Activated CD4-positive, CD25-positive, alpha-beta regulatory T cell treated with anti-CD3 and anti-CD28 coated beads, Interleukin-2, amount 50 U/mL, for 24 hours (primary cell): Measurements from ENCODE around the gene SH3BP4.

ENCODE experiments used
- ATAC-seq, 2 donors: fragments of 150-1000 bp; cut with Tn5 transposase; one replicate each; pipeline ENCODE4 v1.10.0; 2021; ENCODE audit warnings: mild to moderate bottlenecking in 1 of 2, moderate library complexity in 1 of 2

SH3BP4 gene

GRCh38 chr2:234983011-234983726, 31.4 kb downstream of the SH3BP4 start:
- no peak for ATAC-seq

GRCh38 chr2:234985608-234986245, 33.9 kb downstream of the SH3BP4 start:
- no peak for ATAC-seq

GRCh38 chr2:234986390-234986789, 34.6 kb downstream of the SH3BP4 start:
- ATAC-seq: no peak

DNA sequence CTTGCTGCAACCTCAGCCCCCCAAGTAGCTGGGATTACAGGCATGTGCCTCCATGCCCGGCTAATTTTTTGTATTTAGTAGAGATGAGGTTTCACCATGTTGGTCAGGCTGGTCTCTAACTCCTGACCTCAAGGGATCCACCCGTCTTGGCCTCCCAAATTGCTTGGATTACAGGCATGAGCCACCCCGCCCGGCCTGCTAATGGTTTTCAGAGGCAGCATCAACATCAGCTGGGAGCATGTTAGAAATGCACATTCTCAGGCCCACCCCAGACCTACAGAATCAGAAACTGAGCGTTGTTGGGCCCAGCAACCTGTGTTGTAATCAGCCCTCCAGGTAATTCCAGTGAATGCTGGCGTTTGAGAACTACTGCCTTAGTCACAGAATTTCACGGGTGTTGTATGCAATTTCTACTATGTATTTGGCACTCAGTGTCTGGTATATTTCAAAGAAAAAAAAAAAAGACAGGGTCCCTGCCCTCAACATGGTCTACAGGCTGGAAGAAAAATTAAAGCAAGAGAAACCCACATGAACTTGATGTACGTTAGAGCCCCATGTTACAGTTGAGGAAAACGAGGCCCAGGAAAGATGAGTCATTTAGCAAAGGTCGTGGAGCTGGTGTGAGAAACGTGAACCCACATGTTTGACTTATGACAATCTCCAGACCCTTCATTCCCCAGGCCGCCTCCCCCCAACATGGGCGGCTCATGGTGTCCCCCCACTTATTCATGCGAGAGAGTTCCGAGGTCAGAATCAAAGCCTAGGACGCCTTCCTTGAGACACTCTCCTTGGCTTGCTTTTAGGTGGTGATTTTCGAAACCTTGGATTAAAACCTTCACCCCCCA, 35.3 kb downstream of the SH3BP4 start:
- no peak for ATAC-seq

DNA sequence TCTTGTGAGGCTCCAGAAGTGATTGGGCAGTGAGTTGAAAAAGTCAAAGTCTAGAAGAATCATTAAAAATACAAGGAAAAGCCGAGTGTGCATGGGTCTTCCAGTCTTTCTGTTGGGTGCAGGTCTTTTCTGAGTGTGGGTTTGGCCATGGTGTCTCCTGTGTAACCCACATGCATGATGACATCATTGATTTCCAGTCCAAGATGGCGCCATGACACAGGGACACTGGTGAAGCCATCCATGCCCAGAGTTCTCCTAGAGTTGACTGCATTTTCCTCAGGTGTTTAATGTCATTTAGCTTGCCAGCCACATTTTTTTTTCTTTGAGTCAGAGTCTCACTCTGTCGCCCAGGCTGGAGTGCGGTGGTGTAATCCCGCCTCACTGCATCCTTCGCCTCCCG, 35.9 kb downstream of the SH3BP4 start:
- no peak for ATAC-seq

DNA sequence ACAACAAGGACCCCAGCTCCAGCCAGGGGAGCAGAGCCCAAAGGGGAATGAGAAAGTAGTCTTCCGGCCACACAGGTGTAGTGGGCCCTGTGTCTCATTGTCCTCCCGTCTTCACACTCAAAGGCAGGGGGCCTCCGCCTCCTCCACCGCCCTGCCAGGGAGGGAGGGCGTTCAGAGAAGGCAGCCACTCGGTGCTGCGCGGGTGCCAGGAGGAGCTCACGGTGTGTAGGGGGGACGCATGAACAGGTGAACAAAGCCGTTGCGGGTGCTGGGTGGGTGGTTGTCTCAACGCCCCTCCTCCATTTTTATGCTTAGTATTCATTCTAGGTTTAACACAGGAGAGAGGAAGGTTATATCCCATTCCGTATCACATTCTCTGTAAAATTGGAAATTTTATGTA, 36.7 kb downstream of the SH3BP4 start:
- ATAC-seq: no peak

- ATAC-seq: no peak
Observed at GRCh38 chr2:234989183-234989701, 37.4 kb downstream of the SH3BP4 start.

- no peak for ATAC-seq
Observed at GRCh38 chr2:234990300-234990699, 38.5 kb downstream of the SH3BP4 start.

- no peak for ATAC-seq
Observed at GRCh38 chr2:234991290-234991689, 39.5 kb downstream of the SH3BP4 start.

DNA sequence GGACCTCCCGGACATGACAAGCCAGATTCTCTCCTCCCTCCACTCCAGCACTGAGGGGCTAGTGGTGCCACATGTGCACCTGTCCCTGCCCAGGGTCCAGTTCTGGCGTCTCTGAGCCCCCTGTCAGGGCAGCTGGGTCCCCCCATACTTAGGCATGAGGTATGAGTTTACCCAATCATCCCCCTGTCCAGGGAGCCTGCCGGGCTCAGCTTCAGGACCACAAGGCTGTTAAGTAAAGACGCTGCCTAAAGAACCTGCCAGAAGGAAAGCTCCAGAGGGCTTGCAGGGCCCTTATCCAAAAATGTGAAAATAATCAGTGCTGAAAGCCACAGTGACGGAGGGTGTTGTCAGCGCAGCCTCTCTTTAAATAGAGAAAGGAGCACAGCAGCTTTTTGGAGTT, 40.0 kb downstream of the SH3BP4 start:
- no peak for ATAC-seq

DNA sequence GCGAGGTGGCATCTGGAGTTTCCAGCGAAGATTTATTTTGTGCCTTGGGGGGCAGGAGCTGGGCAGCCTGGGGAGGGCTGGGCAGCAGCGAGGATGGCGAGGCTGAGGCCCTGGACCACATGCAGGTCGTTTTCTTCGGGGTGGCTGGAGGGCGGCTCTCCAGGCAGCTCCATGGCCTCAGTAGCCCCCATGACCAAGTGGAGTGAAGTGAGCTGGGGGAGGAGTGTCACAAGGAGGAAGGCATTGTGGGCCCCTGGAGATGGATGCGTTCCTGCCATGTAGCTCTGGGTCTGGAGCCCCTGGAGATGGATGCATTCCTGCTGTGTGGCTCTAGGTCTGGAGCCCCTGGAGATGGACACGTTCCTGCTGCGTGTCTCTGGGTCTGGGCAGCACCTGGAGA, 40.4 kb downstream of the SH3BP4 start:
- ATAC-seq: no peak

GRCh38 chr2:234992624-234993349, 41.0 kb downstream of the SH3BP4 start:
- no peak for ATAC-seq

DNA sequence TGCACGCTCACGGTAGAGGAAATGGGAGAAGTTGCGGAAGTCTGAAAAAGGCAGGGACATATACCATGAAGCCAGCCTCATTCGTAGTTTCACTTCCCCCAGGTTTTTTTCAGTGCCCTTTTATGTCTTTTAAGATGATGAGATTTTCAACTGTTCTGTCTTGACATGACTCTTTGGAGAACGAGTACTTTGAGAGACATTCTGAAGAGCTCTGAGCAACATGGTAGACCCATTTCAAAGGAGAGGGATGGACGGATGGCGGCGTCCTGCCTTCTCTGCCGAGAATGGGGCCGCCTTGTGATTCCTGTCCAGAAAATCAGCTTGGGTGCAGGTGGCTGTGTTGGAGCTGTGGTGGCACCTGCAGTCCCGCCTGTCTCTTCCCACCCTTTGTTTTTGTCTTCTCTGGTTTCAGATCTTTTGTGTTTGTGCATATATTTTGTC, 41.7 kb downstream of the SH3BP4 start:
- no peak for ATAC-seq

DNA sequence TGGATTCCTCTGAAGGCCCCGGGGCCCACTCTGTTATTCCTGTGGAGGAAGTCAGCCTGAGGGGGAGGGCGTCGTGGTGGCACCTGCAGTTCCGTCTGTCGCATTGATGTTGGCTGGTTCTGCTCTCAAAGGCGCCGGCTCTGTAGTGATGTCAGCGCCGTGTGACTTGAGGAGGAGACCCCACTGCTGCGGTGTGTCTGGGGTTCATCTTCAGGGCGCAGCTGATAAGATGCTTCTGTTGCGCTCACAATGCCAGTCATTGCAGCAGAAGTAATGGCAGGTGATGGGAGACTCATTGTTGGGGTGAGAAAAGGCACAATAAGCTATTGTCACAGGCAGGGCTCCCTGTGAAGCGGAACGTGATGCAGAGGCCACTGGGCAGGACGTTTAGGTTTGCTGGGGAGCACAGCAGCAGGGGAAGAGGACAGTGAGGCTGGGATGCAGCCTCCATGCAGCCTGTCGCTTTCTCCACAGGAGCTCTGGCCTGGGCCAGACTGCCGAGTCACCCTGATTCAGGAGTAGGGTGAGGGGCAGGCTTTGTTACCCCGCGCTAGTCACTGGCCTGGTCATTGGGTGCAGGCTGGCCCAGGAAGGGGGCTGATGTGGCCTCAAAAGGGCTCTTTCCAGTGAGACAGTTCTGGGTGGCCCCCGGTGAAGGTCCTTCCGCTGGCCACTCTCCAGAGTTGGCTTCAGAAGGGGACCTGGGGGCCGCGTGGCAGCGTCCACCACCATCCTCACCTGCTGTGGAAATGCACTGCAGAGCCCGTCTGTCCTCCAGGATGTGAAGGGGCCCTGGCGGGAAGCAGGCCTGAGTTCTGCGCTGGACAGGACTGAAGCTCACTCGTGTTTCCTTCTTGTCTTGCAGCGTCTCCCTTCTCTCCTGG, 42.9 kb downstream of the SH3BP4 start:
- ATAC-seq: no peak

DNA sequence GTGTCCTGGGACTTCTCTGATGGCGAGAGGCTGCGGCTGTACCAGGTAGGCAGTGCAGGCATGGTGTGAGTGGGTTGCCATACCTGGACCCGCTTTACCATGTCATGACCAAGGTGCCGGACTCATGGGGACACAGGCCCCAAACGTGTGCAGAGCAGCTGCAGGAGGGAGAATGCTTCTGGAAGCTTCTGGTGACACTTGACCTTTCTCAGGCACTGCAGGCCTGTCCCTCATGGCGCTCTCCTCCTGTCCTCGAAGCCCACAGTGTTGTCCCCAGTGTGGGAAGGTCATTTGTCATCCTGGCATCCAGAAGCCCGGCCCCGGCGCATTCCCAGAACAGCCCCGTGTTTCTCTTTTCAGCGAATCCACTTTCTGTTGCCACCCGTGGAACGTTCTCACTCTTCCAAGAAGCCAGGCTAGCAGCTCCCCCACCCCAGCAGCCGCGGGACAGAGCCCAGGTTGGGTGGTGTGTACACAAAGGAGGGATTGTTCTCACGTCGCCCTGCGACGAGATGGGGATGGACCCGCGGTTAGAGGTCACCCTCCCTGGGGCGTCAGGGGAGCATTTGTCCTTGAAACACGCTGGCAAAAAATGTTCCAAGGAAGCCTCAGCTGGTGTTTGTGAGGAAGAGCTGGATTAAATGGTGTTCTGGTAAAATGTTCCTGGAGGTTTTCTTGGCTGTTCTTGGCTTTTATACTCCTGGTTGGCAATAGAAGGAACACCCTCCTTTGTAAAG, 43.7 kb downstream of the SH3BP4 start:
- no peak for ATAC-seq

DNA sequence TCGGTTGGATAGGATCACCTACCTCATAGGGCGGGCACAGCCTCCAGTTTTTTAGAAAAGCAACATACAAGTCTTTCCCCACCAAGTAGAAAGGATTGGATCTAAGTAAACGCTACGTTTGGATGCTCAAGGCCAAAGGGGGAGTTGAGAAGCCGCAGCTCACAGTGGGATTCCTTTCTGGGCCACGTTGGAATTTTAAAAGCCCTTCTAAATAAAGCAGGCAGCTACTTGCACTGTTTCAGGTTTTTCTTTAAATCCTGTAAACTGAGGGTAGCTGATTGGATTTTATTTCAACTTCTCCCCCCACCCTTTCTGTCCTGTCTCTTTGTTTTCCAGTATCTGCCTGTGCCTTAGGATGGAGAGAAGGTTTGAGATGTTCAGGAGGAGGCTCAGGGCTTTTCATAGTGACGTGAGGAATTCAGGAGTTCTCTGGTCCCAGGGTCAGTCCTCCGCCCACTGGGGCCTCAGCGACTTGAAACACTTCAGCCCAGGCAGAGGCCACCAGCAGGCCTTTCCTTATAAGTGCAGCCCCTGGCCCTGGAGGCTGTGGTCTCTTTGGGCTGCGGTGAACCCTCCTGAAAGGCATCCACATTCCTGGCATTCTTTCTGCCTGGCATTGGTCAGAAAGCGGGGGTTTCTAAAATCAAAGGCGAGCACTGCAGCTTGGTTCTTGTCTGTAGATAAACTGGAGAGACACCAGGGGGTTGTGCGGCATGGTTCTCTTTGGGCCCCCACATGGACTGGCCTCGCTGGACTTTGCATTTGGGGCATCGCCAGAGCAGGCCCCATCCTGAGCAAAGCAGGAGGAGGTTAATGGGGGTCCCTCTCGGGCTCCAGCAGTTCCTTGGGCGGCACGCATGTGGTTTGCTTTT, 44.5 kb downstream of the SH3BP4 start:
- no peak for ATAC-seq

- no peak for ATAC-seq
Observed at GRCh38 chr2:234996941-234997270, 45.1 kb downstream of the SH3BP4 start.

DNA sequence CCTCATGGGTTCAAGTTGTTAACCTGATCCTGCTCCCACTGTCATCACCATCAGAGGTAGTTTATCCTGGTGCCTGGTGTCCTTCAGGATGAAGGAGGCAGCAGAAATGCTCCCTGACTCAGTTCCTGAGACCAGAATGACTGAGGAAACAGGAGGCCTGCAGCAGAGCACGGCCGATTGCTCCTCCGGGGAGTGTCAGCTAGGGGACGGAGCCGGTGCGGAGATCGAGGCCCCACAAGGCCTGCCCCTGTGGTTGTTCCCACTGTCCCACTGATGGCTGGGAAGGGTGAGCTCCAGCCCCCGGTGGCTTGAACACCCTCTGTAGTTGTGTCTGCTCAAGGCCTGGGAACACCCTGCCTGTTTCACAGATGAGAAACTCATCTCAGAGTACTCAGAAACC, 45.6 kb downstream of the SH3BP4 start:
- ATAC-seq: no peak

- ATAC-seq: no peak
Observed at GRCh38 chr2:234998404-234999211, 46.8 kb downstream of the SH3BP4 start.
